GM21619 (cell line): ENCODE measurements around the gene SMU1.
A peak's percentile ranks its signal among the peaks of the same experiment; 100 is the strongest.

Experiments used
- ATAC-seq: cut with Tn5 transposase; IDR thresholded peaks from one replicate; pipeline ENCODE4 v1.9.1; 2021; ENCODE audit not compliant: unreplicated experiment

SMU1 gene

GRCh38 chr9:33076046-33077004, at the start of gene SMU1:
Gene SMU1 (minus strand): TSS chr9:33076674. CDS start chr9:33076608, 66 bp downstream.
- peak; percentile 99 for ATAC-seq

- ATAC-seq = no peak
Measured at GRCh38 chr9:33125461-33125860, 49.0 kb upstream of the SMU1 start.

- ATAC-seq = peak; percentile 50
Measured at GRCh38 chr9:33124751-33125381, 48.4 kb upstream of the SMU1 start.

- ATAC-seq = no peak
Measured at GRCh38 chr9:33124046-33124445, 47.6 kb upstream of the SMU1 start.

GRCh38 chr9:33123407-33124031, 47.0 kb upstream of the SMU1 start:
- ATAC-seq = no peak

- ATAC-seq = no peak
Measured at GRCh38 chr9:33120620-33121019, 44.1 kb upstream of the SMU1 start.

GRCh38 chr9:33117796-33118195, 41.3 kb upstream of the SMU1 start:
- no peak for ATAC-seq

- ATAC-seq = no peak
Measured at GRCh38 chr9:33117306-33117705, 40.8 kb upstream of the SMU1 start.

GRCh38 chr9:33116860-33117259, 40.4 kb upstream of the SMU1 start:
- no peak for ATAC-seq

GRCh38 chr9:33114746-33115145, 38.3 kb upstream of the SMU1 start:
- ATAC-seq = no peak

- ATAC-seq = no peak
Measured at GRCh38 chr9:33113799-33114547, 37.5 kb upstream of the SMU1 start.

- no peak for ATAC-seq
Measured at GRCh38 chr9:33112094-33112493, 35.6 kb upstream of the SMU1 start.

- no peak for ATAC-seq
Measured at GRCh38 chr9:33111631-33112030, 35.2 kb upstream of the SMU1 start.

- no peak for ATAC-seq
Measured at GRCh38 chr9:33110686-33111085, 34.2 kb upstream of the SMU1 start.

- ATAC-seq = no peak
Measured at GRCh38 chr9:33109850-33110595, 33.5 kb upstream of the SMU1 start.

GRCh38 chr9:33109097-33109496, 32.6 kb upstream of the SMU1 start:
- no peak for ATAC-seq

- no peak for ATAC-seq
Measured at GRCh38 chr9:33108472-33108871, 32.0 kb upstream of the SMU1 start.

GRCh38 chr9:33107762-33108161, 31.3 kb upstream of the SMU1 start:
- ATAC-seq = no peak

GRCh38 chr9:33106827-33107621, 30.6 kb upstream of the SMU1 start:
- ATAC-seq = no peak

- no peak for ATAC-seq
Measured at GRCh38 chr9:33106372-33106771, 29.9 kb upstream of the SMU1 start.
